NCI-H2227 (cell line): Measurements from ENCODE around the gene CHST4.
"Not testable (repeated sequence)": the region's sequence is repeated elsewhere in the genome, so short reads cannot be mapped to it uniquely, and the experiment has no call there.

ENCODE experiments used
- DNase-seq: peaks from one replicate; lab custom pipeline; 2025; ENCODE audit not compliant: unreplicated experiment; lab: John Stamatoyannopoulos, UW

Gene CHST4

DNA sequence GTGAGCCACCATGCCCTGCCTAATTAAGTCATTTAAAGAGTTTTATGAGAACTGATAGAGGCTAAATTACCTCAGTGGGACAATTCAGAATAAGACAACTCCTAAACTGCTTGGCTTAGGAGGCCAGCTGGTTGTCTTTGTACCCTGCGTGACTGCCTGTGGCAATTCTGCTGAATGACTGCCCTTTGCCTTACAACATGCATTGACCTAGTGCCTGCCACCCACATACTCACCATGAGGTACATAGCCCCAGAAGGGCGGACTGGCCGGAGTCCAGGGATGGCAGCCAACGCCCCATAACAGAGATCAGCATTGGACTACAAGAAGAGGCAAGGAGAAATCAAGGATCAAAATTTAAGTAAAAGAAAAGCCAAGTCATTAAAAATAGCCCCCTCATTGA lies 43.4 kb downstream of the CHST4 start:
- DNase-seq = no peak

DNA sequence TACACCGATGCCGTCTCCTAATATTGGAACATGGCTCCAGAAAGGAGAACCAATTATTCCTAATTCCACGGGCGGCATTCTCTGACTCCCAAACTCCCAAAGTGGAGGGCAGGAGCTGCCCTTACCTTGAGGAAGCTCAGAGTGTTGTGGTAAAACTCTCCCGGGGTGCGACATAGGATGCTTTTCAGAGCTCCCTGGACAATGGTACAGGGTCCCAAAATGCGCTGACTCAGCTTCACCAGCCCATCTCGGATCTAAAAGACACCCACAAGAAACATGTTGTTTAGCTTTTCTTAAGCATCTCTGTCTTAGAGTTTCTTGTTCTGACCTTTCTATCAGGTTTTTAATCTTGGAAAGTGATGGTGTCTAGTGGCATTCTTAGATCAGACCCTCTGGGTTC lies 43.9 kb downstream of the CHST4 start:
- DNase-seq = no peak

DNA sequence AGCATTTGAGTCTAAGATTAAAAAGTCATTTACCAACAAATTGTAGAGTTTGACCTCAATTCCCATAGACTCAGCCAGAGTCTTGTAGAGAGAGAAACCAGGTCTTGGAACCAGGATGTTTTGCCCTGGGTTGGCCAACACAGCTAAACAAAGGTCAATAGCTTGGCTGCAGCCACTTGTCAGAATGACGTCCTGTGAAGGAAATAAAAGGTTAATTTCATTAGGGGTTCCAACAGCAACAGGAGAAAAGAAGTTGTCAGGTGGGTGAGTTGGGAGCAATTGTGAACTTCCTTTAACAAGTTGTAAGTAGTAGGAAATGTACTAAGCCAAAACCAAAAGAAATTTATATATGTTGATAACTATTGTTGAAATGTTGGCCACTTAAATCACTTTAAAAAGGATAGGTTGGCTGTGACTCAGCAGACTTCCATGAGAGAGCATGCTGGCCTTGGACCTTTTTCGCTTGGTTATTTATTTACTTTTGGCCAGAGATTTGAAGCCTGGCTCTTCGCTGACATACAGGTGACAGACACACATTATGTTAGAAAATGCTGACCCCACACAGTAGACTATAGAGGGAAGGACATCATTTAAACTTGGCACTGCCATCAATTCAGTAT lies 46.4 kb downstream of the CHST4 start:
- no peak for DNase-seq

DNA sequence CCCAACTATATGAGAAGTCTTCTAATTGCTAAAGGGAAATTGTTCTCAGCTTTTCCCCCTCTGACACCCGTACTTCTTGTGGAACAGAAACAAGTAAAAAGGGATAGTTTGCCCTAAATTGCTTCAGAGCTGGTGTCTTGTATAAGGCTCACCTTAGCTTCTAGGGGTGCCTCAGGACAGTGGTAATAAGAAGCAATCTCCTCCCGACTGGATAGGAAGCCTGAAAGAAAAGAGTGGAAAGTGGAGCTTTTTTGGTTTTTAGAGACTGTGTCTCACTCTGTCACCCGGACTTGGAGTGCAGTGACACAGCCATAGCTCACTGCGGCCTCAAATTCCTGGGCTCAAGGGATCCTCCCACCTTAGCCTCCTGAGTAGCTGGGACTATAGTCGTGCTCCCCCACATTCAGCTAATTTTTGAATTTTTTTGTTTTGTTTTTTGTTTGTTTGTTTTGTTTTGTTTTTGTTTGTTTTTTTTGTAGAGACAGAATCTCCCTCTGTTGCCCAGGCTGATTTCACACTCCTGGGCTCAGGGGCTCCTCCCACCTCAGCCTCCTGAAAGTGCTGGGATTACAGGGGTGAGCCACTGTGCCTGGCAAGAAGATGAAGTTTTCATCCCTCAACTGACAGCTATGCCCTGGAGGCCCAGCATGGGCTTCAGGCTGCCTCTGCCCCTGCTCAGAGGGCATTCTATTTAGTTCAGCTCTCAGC lies 47.3 kb downstream of the CHST4 start:
- no peak for DNase-seq

DNA sequence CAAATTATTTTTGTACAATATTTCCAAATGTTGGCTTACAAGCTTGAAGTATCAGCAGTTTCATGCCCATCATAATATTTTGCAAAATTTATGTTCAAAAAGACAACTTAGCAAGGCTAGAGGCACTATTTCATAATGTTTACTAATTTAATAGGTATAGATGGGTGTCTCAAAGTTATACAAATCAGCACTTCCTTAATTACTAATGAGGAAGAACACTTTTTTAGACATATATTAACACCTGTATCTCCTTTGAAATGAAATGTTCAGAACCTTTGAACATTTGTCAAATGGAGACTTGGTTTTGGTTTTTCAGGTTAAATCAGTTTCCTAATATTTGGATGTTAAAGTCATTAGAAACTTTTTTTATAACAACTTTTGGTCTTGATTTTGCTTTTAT lies 48.5 kb downstream of the CHST4 start:
- no peak for DNase-seq

DNA sequence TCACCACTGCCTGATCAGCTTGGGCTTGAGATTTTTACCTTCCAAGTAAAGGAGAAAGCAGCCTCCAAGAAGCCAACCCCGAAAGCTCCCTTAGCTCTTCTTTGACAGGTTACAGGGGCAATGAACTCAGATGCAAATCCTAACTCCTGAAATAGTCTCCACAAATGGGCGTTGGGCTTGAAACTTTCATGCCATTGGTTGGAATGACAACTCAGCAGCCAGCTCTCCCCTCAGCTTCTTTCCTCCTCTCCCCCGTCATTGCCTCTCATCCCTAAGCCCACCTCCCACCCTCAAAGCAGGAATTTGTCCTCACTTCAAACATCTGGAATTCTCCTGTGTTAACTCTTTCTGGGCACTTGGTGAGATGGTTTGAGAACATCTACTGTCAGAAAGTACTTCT lies 50.7 kb downstream of the CHST4 start, which contains the start of gene TAT:
TAT (minus strand) TSS at position 122 of the 400 bp plus-strand sequence. CDS start 677 bp downstream, outside the sequence.
- DNase-seq = no peak

DNA sequence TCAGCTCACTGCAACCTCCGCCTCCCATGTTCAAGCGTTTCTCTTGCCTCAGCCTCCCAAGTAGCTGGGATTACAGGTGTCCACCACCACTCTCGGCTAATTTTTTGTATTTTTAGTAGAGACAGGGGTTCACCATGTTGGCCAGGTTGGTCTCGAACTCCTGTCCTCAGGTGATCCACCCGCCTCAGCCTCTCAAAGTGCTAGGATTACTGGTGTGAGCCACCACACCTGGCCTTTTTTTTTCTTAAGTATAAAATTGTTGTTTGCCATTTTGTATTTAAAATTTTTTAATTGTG lies 56.3 kb downstream of the CHST4 start:
- not testable (repeated sequence) for DNase-seq

DNA sequence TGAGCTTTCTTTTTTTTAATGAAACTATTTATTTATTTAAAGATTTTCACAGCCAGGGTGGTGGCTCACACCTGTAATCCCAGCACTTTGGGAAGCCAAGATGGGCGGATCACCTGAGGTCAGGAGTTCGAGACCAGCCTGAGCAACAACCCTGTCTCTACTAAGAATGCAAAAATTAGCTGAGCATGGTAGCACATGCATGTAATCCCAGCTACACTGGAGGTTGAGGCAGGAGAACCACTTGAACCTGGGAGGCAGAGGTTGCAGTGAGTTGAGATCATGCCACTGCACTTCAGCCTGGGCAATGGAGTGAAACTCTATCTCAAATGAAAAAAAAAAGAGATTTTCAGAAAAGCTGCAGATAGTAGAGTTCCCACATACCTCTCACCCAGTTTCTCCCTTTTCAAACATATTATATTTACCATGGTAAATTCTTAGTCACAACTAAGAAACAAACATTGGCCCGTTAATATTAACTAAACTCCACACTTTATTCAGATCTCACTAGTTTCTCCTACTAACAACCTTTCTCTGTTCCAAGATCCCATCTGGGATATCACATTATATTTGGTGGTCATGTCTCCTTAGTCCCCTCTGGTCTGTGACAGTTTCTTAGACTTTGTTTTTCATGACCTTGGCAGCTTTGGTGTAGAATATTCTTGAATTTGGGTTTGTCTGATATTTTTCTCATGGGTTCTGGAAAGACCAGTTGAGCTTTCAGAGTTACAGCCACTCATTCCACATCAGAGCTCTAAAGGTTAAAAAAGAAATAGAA lies 58.5 kb downstream of the CHST4 start:
- no peak for DNase-seq

DNA sequence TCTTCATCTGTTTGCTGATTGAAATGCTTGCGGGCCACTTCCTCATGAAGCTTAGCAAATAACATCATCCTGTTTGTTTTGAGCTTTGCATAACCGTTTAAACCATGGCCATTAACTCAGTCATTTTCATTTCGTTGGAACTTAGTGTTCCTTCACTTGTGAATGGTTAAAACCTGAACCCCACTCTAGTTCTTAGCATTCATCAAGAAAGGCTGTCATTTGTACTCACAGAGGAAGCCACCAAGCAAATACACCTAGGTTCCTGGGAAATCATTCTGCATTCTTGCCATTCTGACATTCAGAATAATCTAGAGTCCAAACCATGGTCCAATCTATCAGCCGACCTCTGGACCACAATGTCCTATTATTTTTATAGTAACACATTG lies 59.1 kb downstream of the CHST4 start:
- DNase-seq = no peak
